ENCODE results near the gene LGALS1.
A peak's percentile ranks its signal among the peaks of the same experiment; 100 is the strongest.

Gene LGALS1
- total RNA-seq = 28.2 to 77.0 reads per million in 2 donors

DNA sequence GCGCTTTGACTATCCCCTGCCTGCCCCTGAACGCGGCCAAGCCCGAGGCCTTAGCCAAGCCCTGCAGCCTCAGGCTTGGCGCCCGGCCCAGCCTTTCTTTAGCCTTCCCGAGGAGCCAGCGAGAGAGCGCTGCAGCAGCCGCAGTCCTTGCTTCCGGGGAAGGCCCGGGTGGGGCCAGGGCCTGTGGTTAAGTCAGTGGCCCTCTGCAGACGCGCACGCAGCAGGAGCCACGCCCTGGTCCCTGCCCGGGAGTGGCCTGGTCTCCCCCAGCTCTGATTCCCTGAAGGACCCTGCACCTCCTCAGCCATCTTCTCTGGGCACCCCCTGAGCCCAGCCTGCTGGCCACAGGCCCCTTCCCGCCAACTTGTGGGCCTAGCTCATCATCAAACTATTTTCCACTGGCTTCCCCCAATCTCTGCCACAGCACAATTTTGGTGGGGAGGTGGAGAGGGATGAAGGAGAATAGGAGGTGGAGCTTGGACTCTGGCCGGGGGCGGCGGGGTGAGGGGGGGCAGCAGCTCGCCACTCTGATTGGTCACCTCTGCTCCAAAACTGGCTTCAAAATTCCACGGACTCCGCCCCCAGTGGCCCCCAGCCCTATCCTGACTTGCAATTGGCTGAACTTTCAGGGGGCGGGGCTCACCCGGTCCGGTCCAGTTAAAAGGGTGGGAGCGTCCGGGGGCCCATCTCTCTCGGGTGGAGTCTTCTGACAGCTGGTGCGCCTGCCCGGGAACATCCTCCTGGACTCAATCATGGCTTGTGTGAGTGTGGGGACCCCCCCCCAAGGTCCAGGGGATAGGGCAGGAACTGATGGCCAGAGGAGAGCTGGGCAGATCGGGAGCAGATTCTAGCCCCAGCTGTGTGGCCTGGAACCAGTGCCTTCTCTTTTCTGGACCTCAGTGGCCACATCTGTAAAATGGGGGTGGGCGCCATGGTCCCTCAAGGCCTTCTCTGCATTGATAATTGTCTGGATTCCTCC, at the start of gene LGALS1:
Gene LGALS1 (plus strand): TSS at position 686 of the 979 bp plus-strand sequence. CDS start 67 bp downstream, at position 753.
- DNase-seq = peak; percentile 50

GRCh38 chr22:37625737-37626136, 49.7 kb upstream of the LGALS1 start:
- DNase-seq = no peak

GRCh38 chr22:37626144-37626543, 49.3 kb upstream of the LGALS1 start:
- no peak for DNase-seq

DNA sequence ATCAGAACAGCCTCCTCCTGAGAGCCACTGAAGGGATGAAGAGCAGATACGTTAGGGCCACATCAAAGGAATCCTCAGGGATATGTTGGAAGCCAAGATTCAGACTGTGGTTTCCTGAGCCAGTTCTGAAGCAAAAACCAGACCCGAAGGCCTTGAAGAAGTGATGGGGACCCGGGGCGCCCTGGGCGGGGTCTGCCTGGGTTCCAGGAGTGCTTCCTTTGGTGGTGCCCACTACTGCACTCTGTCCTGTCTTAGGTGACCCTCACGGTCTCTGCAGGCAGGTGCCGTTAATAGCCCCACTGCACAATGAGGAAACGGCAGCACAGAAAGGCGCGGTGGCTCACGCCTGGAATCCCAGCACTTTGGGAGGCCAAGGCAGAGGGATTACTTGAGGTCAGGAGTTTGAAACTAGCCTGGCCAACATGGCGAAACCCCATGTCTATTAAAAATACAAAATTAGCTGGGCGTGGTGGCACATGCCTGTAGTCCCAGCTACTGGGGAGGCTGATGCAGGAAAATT, 48.8 kb upstream of the LGALS1 start:
- no peak for DNase-seq

DNA sequence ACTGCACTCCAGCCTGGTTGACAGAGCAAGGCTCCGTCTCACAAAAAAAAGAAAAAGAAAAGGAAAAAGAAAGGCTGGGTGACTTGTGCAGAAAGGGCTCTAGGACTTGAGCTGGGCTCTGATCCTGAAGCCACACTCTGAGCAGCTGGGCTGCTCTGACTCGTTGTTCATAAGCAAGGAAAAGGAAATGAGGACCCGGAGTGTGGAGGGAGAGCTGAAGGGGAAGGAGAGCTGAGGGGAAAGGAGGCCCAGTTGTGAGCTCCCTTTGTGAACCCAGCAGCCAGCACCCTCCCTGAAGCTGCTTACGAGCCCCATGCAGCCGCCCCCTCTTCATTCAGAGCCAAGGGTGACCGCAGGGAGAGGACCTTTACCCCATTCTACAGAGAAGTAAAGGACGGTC, 48.3 kb upstream of the LGALS1 start:
- DNase-seq = no peak

DNA sequence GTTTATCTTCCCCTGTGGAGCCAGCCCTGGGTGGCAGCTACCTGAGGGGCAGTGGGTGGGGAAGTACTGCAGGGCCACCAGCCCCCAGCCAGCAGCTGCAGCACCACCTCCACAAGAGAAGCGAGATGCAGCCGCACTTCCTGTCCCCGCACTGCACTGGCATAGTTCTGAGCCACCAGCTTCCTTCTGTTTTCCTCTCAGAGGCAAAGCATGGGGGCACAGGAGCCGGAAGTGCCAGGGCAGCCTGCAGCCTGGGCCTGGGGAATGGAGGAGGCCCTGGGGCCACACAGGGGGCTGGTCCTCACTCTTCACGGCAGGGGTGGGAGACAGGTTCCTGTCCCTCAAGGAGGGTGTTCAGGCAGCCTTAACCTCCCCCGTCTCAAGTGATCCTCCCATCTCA, 47.9 kb upstream of the LGALS1 start:
- DNase-seq = no peak

GRCh38 chr22:37628830-37629229, 46.6 kb upstream of the LGALS1 start:
- DNase-seq = no peak

GRCh38 chr22:37629928-37630327, 45.5 kb upstream of the LGALS1 start:
- no peak for DNase-seq

GRCh38 chr22:37630839-37631435, 44.5 kb upstream of the LGALS1 start:
- no peak for DNase-seq

GRCh38 chr22:37631448-37632173, 43.8 kb upstream of the LGALS1 start:
- no peak for DNase-seq

- DNase-seq = no peak
These were observed 43.0 kb upstream of the LGALS1 start for GRCh38 chr22:37632174-37633088.

DNA sequence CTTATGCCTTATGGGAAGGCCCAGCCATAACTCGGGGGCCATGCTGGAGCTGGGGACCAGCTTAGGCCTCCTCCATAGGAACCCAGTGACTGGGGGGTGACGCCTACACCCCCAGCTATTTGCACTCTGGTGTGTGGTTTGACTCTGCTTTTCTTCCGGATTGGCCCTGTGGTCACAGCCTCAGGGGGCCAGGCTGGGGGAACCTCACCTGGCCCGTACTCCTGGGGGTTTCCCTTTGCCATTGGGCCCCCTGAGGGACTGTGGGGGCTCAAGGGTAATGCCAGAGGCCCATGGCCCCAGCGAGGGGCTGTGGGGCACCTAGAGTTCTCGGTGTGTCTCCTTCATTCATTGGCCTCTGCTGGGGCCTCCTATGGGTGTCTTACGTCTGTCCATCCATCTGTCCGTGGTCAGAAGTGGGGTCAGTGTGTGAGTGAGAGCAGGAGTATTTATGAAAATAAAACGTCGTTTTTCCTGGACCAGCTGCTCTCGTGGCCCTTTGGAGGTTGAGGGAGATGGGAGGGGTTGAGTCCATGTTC, 42.3 kb upstream of the LGALS1 start:
- DNase-seq = no peak

GRCh38 chr22:37633625-37634416, 41.6 kb upstream of the LGALS1 start:
- DNase-seq = peak; percentile 47

DNA sequence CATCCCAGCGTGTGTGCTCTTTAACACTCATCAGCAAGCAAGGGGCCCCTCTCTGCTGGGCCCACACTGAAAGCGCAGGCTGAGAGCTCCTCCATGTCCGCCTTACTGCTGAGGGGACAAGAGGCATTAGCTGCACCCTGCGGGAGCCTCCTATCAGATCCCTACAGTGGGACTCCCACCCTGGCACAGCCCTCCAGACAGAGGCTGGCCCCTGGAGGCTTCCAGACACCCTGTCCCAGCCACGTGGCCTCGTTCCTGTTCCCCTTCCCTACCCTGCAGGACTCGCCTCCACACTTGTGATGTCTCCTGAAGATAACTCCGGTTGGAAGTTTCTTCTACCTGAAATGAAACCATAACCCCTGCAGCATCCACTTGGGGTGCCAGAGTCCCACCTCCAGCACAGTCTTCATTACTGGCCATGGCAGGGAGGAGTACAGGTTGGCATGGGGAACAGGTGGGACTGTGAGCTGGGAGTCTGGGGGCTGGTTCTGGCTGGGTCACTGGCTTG, 41.0 kb upstream of the LGALS1 start:
- DNase-seq = no peak

GRCh38 chr22:37635157-37635556, 40.3 kb upstream of the LGALS1 start:
- DNase-seq = no peak

GRCh38 chr22:37636186-37636948, 39.1 kb upstream of the LGALS1 start:
- no peak for DNase-seq

- DNase-seq = no peak
These were observed 38.5 kb upstream of the LGALS1 start for GRCh38 chr22:37636949-37637273.

DNA sequence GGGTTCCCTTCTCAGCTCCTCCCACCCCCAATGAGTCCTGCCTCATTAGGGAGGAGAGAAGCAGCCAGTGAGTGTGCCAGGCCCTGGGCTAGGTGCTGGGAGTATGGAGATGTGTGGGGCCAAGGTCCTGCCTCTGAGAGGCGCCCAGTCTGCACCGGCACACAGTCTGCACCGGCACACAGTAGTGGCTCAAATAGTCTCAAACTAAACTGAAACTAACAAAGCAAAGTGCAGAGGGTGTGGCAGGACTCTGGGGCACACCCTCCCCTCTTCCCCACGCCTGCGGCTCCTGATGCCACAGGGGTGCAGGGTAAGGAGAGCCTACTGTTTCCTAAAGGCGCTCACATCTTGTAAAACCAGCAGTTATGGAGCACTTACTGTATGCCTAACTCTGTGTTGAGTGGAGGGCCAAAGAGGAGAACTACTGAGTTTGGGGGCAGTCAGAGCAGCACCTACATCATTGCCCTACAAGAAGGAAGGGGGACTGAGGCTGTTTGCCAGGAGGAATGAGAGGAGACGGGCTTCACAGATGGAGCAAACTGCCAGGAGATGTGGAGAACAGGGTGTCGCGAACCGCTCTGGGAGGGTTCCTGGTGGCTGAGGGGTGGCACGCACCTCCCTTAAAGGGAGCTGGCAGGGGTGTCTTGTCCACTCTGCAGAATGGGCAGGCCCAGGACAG, 36.9 kb upstream of the LGALS1 start:
- DNase-seq = no peak

DNA sequence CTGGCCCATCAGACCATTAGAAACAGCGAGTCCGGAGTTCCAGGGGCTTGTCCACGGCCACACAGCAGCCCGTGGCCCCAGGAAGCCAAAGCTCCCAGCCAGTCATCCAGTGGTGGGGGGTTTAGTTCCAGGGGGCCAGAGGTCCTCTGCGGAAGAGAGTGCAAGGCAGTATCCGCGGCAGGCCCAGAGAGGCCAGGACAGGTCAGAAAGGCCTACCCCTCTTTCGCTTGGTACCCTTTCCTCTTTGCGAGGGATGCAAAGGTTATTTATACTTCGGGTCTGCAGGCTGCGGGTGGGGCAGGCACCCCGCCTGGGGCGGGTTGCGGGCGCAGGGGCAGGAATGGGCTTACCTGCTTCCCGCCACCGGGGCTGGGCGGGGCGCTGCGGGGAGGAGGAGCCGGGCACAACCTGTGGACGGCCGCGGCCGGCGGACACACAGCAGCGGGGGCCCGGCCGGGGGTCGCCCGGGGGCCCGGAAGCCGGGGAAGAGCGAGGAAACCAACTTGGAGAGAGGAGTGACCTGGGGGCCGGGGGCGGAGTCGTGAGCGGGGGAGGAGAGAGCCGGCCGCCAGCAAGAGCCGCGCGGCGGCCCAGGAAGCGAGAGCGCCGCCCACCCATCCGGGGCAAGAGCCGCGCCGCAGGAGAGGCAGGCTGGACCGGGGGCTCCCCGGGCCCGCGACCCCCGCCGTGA, 36.2 kb upstream of the LGALS1 start, which contains the start of gene SH3BP1:
Gene SH3BP1 (plus strand): TSS at position 600 of the 691 bp plus-strand sequence. CDS start 119 bp downstream, outside the sequence.
- DNase-seq = peak; percentile 50
